ENCODE results near the gene ILK. TPM values are rescaled to one million over a fixed set of nuclear protein-coding genes. Genes with fewer than 3 reads are reported as not detected.

The ILK gene
- total RNA-seq, 1 experiment from 2014 or later = 73.5 TPM

DNA sequence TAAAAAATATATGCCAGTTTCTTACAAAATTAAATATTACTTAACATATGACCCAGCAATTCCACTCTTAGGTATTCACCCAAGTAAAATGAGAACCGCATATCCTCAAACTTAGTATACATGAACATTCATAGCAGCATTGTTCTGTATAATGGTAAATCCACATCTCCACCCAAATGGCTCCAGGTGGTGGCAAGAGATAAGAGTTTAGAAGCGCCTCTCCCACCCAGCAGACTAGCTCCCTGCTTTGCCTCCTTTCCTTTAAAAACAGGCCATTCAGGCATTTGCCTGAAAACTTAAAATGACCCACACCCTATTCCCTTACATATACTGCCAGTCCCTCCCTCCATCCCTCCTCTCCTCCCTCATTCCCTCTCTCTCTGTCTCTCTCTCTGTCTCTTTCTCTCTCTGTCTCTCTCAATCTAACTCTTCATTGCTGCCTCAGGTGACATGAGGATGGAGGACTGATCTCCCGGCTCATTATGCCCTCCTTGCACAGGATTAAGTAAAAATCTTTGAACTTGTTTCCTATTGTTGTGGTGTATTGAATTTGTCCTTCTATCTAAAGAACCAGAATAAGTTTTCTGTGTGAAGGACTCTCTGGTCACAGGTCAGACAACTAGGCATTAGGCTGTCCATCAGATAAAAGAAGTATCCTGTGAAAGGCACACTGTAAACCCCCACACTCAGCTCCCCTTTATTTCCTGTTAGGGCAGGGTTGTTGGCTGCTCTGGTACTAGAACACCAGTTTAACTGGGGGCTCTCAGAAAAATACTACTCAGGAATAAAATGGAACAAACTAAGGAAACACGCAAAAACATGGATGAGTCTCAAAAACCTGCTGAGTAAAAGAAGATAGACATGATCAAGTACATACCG lies 48.5 kb upstream of the ILK start:
- H3K27ac ChIP-seq (ENCODE audit: low read depth, low read length) = no peak overlapping the region
- DNase-seq (ENCODE audit: low read depth, low spot score) (no peak), ATAC-seq (no peak)
- H3K4me2 ChIP-seq (ENCODE audit: low read length) = no peak overlapping the region
- RAD21 ChIA-PET (ENCODE audit: low non-redundant PET in 1 of 2, low total read pairs in 2 of 2, uncharacterized antibody in 2 of 2, unreplicated experiment in 2 of 2) = no interaction called here
- H4K20me1 ChIP-seq (ENCODE audit: insufficient read depth) = no peaks in the 10 kb centered on the region
- intact Hi-C loops (cut with micrococcal nuclease) = no loop called here
- BruUV-seq (replicated peaks) = no TSS peak
- H3K27me3 ChIP-seq (ENCODE audit: insufficient read depth, low read length) = no peaks in the 10 kb centered on the region
- H3K9me2 ChIP-seq (ENCODE audit: insufficient read depth) = no peaks in the 10 kb centered on the region
- H3K9me3 ChIP-seq (ENCODE audit: control insufficient read depth in 1 of 2, insufficient read depth in 1 of 2, low read depth in 1 of 2, low read length in 2 of 2) = no peaks in the 10 kb centered on the region
- POLR2A ChIA-PET = no interaction called here
- H2AFZ ChIP-seq (ENCODE audit: low read depth, low read length, poor library complexity, severe bottlenecking) = no peak overlapping the region
- H3K4me1 ChIP-seq (ENCODE audit: control insufficient read depth in 1 of 2, insufficient read depth in 2 of 2, low read length in 2 of 2) = no peaks in the 10 kb centered on the region
- TF ChIP-seq ZFX (IDR thresholded peaks at IDR 0.05) = no peak
- TF ChIP-seq FOSL1 (IDR thresholded peaks at IDR 0.05; ENCODE audit: low read depth) = no peak
- no peak for TF ChIP-seq SP1 (IDR thresholded peaks at IDR 0.05; ENCODE audit: low read depth)
- no peak for TF ChIP-seq ELF1 (IDR thresholded peaks at IDR 0.05; ENCODE audit: borderline replicate concordance, low read depth)
- TF ChIP-seq ZNF274 (IDR thresholded peaks at IDR 0.05; ENCODE audit: low read depth, low read length) = no peak
- H3K9ac ChIP-seq (ENCODE audit: low read length) = no peak overlapping the region
- no peaks in the 10 kb centered on the region for H3K79me2 ChIP-seq (ENCODE audit: insufficient read depth, low read length)
- CTCF ChIA-PET = interaction anchor here (1.0 kb wide), 1 partner anchor 24 kb away, joined by 3 read pairs; no protein-coding TSS in a partner anchor
- no peaks in the 10 kb centered on the region for H3K36me3 ChIP-seq (ENCODE audit: control insufficient read depth in 1 of 2, insufficient read depth in 2 of 2, low read length in 2 of 2)
- no peak overlapping the region for H3K4me3 ChIP-seq (replicated peaks in 1 of 2; ENCODE audit: low read depth in 1 of 2, low read length in 2 of 2)

- Histone ChIP-seq H3K9me3 (ENCODE audit: control insufficient read depth in 1 of 2, insufficient read depth in 1 of 2, low read depth in 1 of 2, low read length in 2 of 2) (no peaks in the 10 kb centered on the region), H3K4me1 (ENCODE audit: control insufficient read depth in 1 of 2, insufficient read depth in 2 of 2, low read length in 2 of 2) (no peaks in the 10 kb centered on the region), H3K27me3 (ENCODE audit: insufficient read depth, low read length) (no peaks in the 10 kb centered on the region), H3K79me2 (ENCODE audit: insufficient read depth, low read length) (no peaks in the 10 kb centered on the region), H3K9me2 (ENCODE audit: insufficient read depth) (no peaks in the 10 kb centered on the region), H3K36me3 (ENCODE audit: control insufficient read depth in 1 of 2, insufficient read depth in 2 of 2, low read length in 2 of 2) (no peaks in the 10 kb centered on the region), H3K27ac (ENCODE audit: low read depth, low read length) (no peak overlapping the region), H4K20me1 (ENCODE audit: insufficient read depth) (no peaks in the 10 kb centered on the region), H2AFZ (ENCODE audit: low read depth, low read length, poor library complexity, severe bottlenecking) (no peak overlapping the region), H3K4me3 (replicated peaks in 1 of 2; ENCODE audit: low read depth in 1 of 2, low read length in 2 of 2) (no peak overlapping the region), H3K9ac (ENCODE audit: low read length) (no peak overlapping the region), H3K4me2 (ENCODE audit: low read length) (no peak overlapping the region)
- RAD21 ChIA-PET (ENCODE audit: low non-redundant PET in 1 of 2, low total read pairs in 2 of 2, uncharacterized antibody in 2 of 2, unreplicated experiment in 2 of 2) = no interaction called here
- CTCF ChIA-PET = interaction anchor here (1.0 kb wide), 1 partner anchor 25 kb away, joined by 3 read pairs; no protein-coding TSS in a partner anchor
- ATAC-seq (no peak), DNase-seq (ENCODE audit: low read depth, low spot score) (no peak)
- intact Hi-C loops (cut with micrococcal nuclease) = no loop called here
- no peak for TF ChIP-seq SP1 (IDR thresholded peaks at IDR 0.05; ENCODE audit: low read depth)
- no peak for TF ChIP-seq CTCF (IDR thresholded peaks at IDR 0.05 in 2 of 3, conservative IDR thresholded peaks at IDR 0.05 in 1 of 3; ENCODE audit: borderline replicate concordance in 1 of 3, insufficient read depth in 1 of 3, low read depth in 2 of 3, low read length in 2 of 3)
- no peak for TF ChIP-seq POLR2A (IDR thresholded peaks at IDR 0.05; ENCODE audit: borderline replicate concordance, extremely low read depth, insufficient read depth, insufficient read length)
- TF ChIP-seq ELF1 (IDR thresholded peaks at IDR 0.05; ENCODE audit: borderline replicate concordance, low read depth) = no peak
- TF ChIP-seq ZNF274 (IDR thresholded peaks at IDR 0.05; ENCODE audit: low read depth, low read length) = no peak
- TF ChIP-seq SRF (IDR thresholded peaks at IDR 0.05; ENCODE audit: low read depth) = no peak
- TF ChIP-seq JUND (IDR thresholded peaks at IDR 0.05) = no peak
- TF ChIP-seq EZH2phosphoT487 (IDR thresholded peaks at IDR 0.05; ENCODE audit: borderline replicate concordance) = no peak
- TF ChIP-seq EZH2 (IDR thresholded peaks at IDR 0.05) = no peak
- BruUV-seq (replicated peaks) = no TSS peak
- POLR2A ChIA-PET = no interaction called here
Measured at GRCh38 chr11:6556139-6556949, 47.2 kb upstream of the ILK start.

All from HCT116 (cell line).